GM21717 (cell line): ENCODE results near the gene UEVLD.
"Not testable (repeated sequence)": the region's sequence is repeated elsewhere in the genome, so short reads cannot be mapped to it uniquely, and the experiment has no call there.

Experiments
- ATAC-seq: cut with Tn5 transposase; IDR thresholded peaks from one replicate; pipeline ENCODE4 v1.9.1; 2021; ENCODE audit warnings: mild to moderate bottlenecking, moderate library complexity; ENCODE audit not compliant: unreplicated experiment

Gene UEVLD

GRCh38 chr11:18588297-18589252, at the start of gene UEVLD:
UEVLD (minus strand) TSS chr11:18588734; CDS start chr11:18588654, 80 bp downstream.
- ATAC-seq = peak; percentile 67

GRCh38 chr11:18634140-18635032, 45.9 kb upstream of the UEVLD start, which contains the start of gene SPTY2D1:
SPTY2D1 (minus strand) TSS chr11:18634342; CDS start chr11:18634257, 85 bp downstream.
- peak; percentile 95 for ATAC-seq

- peak; percentile 61 for ATAC-seq
Observed at GRCh38 chr11:18633256-18634139, 45.0 kb upstream of the UEVLD start.

GRCh38 chr11:18632841-18633240, 44.3 kb upstream of the UEVLD start:
- no peak for ATAC-seq

- ATAC-seq = no peak
Observed at GRCh38 chr11:18624161-18624560, 35.6 kb upstream of the UEVLD start.

GRCh38 chr11:18623707-18624106, 35.2 kb upstream of the UEVLD start:
- no peak for ATAC-seq

GRCh38 chr11:18618342-18619025, 29.9 kb upstream of the UEVLD start:
- no peak for ATAC-seq

- ATAC-seq = peak; percentile 38
Observed at GRCh38 chr11:18617688-18618341, 29.3 kb upstream of the UEVLD start.

GRCh38 chr11:18615628-18616392, 27.3 kb upstream of the UEVLD start:
- ATAC-seq = peak; percentile 86

GRCh38 chr11:18614667-18615066, 26.1 kb upstream of the UEVLD start:
- ATAC-seq = no peak

- no peak for ATAC-seq
Observed at GRCh38 chr11:18612394-18612793, 23.9 kb upstream of the UEVLD start.

- ATAC-seq = no peak
Observed at GRCh38 chr11:18611196-18611595, 22.7 kb upstream of the UEVLD start.

GRCh38 chr11:18608376-18608775, 19.8 kb upstream of the UEVLD start:
- ATAC-seq = no peak

GRCh38 chr11:18600915-18601569, 12.5 kb upstream of the UEVLD start:
- ATAC-seq = no peak

- ATAC-seq = no peak
Observed at GRCh38 chr11:18599739-18600230, 11.3 kb upstream of the UEVLD start, which contains the start of gene MISFA. MISFA (plus strand) TSS chr11:18599789; CDS start chr11:18599929, 140 bp downstream.

- ATAC-seq = no peak
Observed at GRCh38 chr11:18594999-18595749, 6.6 kb upstream of the UEVLD start.

- ATAC-seq = not testable (repeated sequence)
Observed at GRCh38 chr11:18594088-18594487, 5.6 kb upstream of the UEVLD start.
